Suprapubic skin (tissue), 4 donors: ENCODE results near the gene GLIS1. TPM values are rescaled to one million over a fixed set of nuclear protein-coding genes. Genes with fewer than 3 reads are reported as not detected.
A peak's percentile ranks its signal among the peaks of the same experiment; 100 is the strongest.

ENCODE experiments used
- DNase-seq, 2 donors: peaks; one replicate each; pipeline ENCODE4 v3.0.0-alpha.2; 2019; ENCODE audit warnings: low spot score in 2 of 2
- H3K27ac ChIP-seq: fragments of 200-600 bp; sonication (generic); one replicate; pipeline ENCODE4 v1.5.1; 2019
- H3K27me3 ChIP-seq: fragments of 200-600 bp; sonication (generic); one replicate; pipeline ENCODE4 v1.5.1; 2019
- H3K36me3 ChIP-seq: fragments of 200-600 bp; sonication (generic); one replicate; pipeline ENCODE4 v1.5.1; 2019
- H3K4me1 ChIP-seq: fragments of 200-600 bp; sonication (generic); one replicate; pipeline ENCODE4 v1.5.1; 2019
- H3K4me3 ChIP-seq: fragments of 200-600 bp; sonication (generic); one replicate; pipeline ENCODE4 v1.5.1; 2019; ENCODE audit warnings: mild to moderate bottlenecking
- H3K9me3 ChIP-seq: fragments of 200-600 bp; sonication (generic); one replicate; pipeline ENCODE4 v1.5.1; 2019
- EP300 ChIP-seq: sonication (generic); formaldehyde crosslinking; IDR thresholded peaks from one replicate; pipeline ENCODE4 v1.6.1; 2017; ENCODE audit warnings: antibody characterized with exemption
- POLR2A ChIP-seq, 2 donors: fragments of 450-650 bp; IDR thresholded peaks; one replicate each; pipeline ENCODE4 v1.6.1; 2017; ENCODE audit warnings: antibody characterized with exemption in 2 of 2, mild to moderate bottlenecking in 2 of 2, moderate library complexity in 2 of 2
- POLR2AphosphoS5 ChIP-seq, 3 donors: sonication (generic); formaldehyde crosslinking; IDR thresholded peaks; one replicate each; pipeline ENCODE4 v1.6.1; 2017; ENCODE audit warnings: antibody characterized with exemption in 3 of 3
- WGBS: methylation state at CpG from one replicate; pipeline ENCODE4 v1.1.5; 2018; 5-methylcytosine and 5-hydroxymethylcytosine counted together
- total RNA-seq, 4 donors: library from RNA; depleted of rRNA; stranded (reverse); fragments of >200 nt; gene quantifications; one replicate each; pipeline ENCODE4 v1.1.0, GENCODE V29; 2016
- TF ChIP-seq, protein P1 (sequence below), 2 donors: fragments of 200-600 bp in 1 of 2; fragments of 450-650 bp in 1 of 2; sonication (generic) in 1 of 2; IDR thresholded peaks; one replicate each; pipeline ENCODE4 v1.5.1; 2016 to 2019; ENCODE audit warnings: antibody characterized with exemption in 2 of 2, mild to moderate bottlenecking in 1 of 2, moderate library complexity in 1 of 2

GLIS1 gene
- total RNA-seq, 4 donors from 2014 or later = 0.34 to 1.5 (median 0.59) TPM

DNA sequence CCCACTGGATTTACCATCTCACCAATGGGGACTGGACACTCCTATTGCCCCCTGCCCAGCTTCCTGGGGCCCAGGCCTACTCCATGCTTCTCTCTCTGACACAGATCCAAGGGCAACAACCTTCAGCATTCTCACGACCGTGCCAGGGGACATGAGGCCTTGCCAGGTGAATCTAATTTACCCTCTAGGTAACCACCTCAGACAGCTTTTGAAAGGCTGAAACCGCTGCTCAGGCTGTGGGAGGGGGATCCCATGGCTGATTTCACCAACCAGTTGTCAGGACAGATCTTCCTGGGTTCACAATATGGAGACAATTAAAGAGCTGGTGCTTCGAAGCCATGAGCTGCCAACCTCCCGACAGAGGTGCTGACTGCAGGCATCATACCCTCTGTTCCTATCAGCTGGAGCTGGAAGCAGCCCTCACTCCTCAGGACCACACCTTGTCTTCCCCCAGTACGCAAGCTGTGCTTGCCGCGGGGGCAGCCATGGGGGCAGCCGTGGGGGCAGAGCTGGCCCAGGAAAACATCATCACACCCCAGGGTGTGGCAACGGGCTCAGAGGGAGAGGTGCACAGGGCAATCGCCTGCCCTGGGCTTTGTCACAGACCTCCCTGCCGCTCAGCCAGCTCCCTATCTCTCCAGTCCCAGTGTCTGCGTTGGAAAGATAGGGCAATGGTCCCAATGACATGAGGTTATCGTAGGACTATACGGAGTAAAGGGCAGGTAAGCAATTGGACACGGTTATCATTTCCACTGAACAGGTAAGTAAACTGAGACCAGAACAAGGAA is 159.5 kb downstream of the GLIS1 start:
- H3K27me3 ChIP-seq = no peaks in the 10 kb centered on the region
- no peak for TF ChIP-seq EP300
- no peak for TF ChIP-seq POLR2A (IDR thresholded peaks at IDR 0.05)
- TF ChIP-seq, protein P1, sequence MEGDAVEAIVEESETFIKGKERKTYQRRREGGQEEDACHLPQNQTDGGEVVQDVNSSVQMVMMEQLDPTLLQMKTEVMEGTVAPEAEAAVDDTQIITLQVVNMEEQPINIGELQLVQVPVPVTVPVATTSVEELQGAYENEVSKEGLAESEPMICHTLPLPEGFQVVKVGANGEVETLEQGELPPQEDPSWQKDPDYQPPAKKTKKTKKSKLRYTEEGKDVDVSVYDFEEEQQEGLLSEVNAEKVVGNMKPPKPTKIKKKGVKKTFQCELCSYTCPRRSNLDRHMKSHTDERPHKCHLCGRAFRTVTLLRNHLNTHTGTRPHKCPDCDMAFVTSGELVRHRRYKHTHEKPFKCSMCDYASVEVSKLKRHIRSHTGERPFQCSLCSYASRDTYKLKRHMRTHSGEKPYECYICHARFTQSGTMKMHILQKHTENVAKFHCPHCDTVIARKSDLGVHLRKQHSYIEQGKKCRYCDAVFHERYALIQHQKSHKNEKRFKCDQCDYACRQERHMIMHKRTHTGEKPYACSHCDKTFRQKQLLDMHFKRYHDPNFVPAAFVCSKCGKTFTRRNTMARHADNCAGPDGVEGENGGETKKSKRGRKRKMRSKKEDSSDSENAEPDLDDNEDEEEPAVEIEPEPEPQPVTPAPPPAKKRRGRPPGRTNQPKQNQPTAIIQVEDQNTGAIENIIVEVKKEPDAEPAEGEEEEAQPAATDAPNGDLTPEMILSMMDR (IDR thresholded peaks at IDR 0.05) = no peak
- H3K9me3 ChIP-seq = no peaks in the 10 kb centered on the region
- H3K4me3 ChIP-seq = no peak overlapping the region
- peak; percentile 38 to 57 for DNase-seq
- H3K36me3 ChIP-seq = no peaks in the 10 kb centered on the region
- no peaks in the 10 kb centered on the region for H3K4me1 ChIP-seq
- H3K27ac ChIP-seq = no peak overlapping the region
- 73% methylated on average over 13 of the region's 16 CpGs for WGBS

DNA sequence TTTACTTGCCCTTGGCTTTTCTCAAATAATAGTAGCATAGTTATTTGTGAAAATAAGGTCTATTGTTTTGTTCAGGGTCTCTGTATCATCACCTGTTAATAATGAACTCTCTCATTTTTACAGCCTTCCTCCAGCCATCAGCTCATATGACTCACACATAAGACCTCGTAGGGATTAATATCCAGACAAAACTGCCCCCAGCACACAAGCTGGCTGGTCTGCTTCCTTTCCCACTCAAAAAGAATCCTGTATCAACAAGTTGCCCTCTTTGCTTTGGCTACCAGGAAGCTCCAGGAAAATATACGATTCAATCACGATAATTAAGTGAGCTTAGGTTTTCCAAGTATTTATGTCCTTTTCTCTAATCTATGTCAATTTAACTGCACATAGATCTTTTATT is 160.6 kb downstream of the GLIS1 start:
- no peak for TF ChIP-seq POLR2A (IDR thresholded peaks at IDR 0.05)
- TF ChIP-seq, protein P1 (IDR thresholded peaks at IDR 0.05) = no peak
- TF ChIP-seq POLR2AphosphoS5 (IDR thresholded peaks at IDR 0.05) = no peak
- TF ChIP-seq EP300 = no peak

DNA sequence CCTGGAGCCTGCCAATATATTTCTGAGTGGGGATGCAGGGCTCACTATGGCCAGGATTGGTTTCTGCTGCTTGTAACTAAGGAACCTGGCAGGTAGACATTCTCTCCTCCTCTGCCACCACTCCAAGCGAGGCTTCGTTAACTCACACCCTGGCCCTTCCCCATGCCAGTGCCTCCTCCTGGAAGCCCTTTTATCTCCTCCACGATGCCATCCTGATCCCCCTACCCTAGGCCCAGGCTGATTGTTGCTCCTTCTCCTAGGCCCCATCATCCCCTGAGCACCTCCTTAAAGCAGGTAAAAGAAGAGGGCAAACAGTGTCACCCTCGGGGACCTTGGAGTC is 161.2 kb downstream of the GLIS1 start:
- peak; percentile 37 to 57 for DNase-seq
- Histone ChIP-seq H3K36me3 (no peaks in the 10 kb centered on the region), H3K27ac (no peak overlapping the region), H3K4me1 (peaks cover 9% of the 10 kb centered on the region), H3K4me3 (no peak overlapping the region), H3K9me3 (no peaks in the 10 kb centered on the region), H3K27me3 (no peaks in the 10 kb centered on the region)
- 99% methylated on average over 4 of the region's 4 CpGs for WGBS
- TF ChIP-seq POLR2AphosphoS5 (IDR thresholded peaks at IDR 0.05) (no peak), POLR2A (IDR thresholded peaks at IDR 0.05) (no peak), EP300 (no peak)
- TF ChIP-seq, protein P1 (IDR thresholded peaks at IDR 0.05) = no peak

More for the DNA sequence above, 160.6 kb downstream of the GLIS1 start:
- 82% methylated on average over 3 of the region's 3 CpGs for WGBS
- Histone ChIP-seq H3K27ac (no peak overlapping the region), H3K9me3 (no peaks in the 10 kb centered on the region), H3K36me3 (no peaks in the 10 kb centered on the region), H3K4me1 (peaks cover 2% of the 10 kb centered on the region), H3K27me3 (no peaks in the 10 kb centered on the region), H3K4me3 (no peak overlapping the region)
- no peak for DNase-seq

- H3K27me3 ChIP-seq = no peaks in the 10 kb centered on the region
- no peak overlapping the region for H3K27ac ChIP-seq
- no peaks in the 10 kb centered on the region for H3K9me3 ChIP-seq
- H3K36me3 ChIP-seq = no peaks in the 10 kb centered on the region
- no peak overlapping the region for H3K4me3 ChIP-seq
- TF ChIP-seq POLR2AphosphoS5 (IDR thresholded peaks at IDR 0.05) (no peak), EP300 (no peak), POLR2A (IDR thresholded peaks at IDR 0.05) (no peak)
- TF ChIP-seq, protein P1 (IDR thresholded peaks at IDR 0.05) = no peak
- DNase-seq = peak; percentile 38 to 68
- 91% methylated on average over 5 of the region's 5 CpGs for WGBS
- H3K4me1 ChIP-seq = peaks cover 15% of the 10 kb centered on the region
Measured at GRCh38 chr1:53576866-53577760, 161.9 kb downstream of the GLIS1 start.

- H3K4me1 ChIP-seq = peaks cover 16% of the 10 kb centered on the region
- TF ChIP-seq POLR2AphosphoS5 (IDR thresholded peaks at IDR 0.05) (no peak), EP300 (no peak), POLR2A (IDR thresholded peaks at IDR 0.05) (no peak)
- TF ChIP-seq, protein P1 (IDR thresholded peaks at IDR 0.05) = no peak
- H3K9me3 ChIP-seq = no peaks in the 10 kb centered on the region
- H3K36me3 ChIP-seq = no peaks in the 10 kb centered on the region
- no peak overlapping the region for H3K27ac ChIP-seq
- peak; percentile 23 to 38 for DNase-seq
- H3K27me3 ChIP-seq = no peaks in the 10 kb centered on the region
- 88% methylated on average over 6 of the region's 6 CpGs for WGBS
- H3K4me3 ChIP-seq = no peak overlapping the region
Measured at GRCh38 chr1:53576381-53576801, 162.6 kb downstream of the GLIS1 start.
